ENCODE results near the gene ERAS. TPM values are rescaled to one million over a fixed set of nuclear protein-coding genes. Genes with fewer than 3 reads are reported as not detected.

The ERAS gene
- polyA plus RNA-seq, 3 donors, result 0.13 TPM; not detected in 2

- peaks cover 9% of the 10 kb centered on the region for H3K4me1 Mint-ChIP-seq
- H3K27ac Mint-ChIP-seq, result peak overlapping the region in 1 of 7 donors; percentile 79
- H3K4me3 ChIP-seq (replicated peaks in 1 of 3; ENCODE audit: low read depth in 2 of 3, low read length in 3 of 3), result no peak overlapping the region
- H3K4me2 ChIP-seq (replicated peaks; ENCODE audit: extremely low read depth, low read length, poor library complexity, severe bottlenecking), result no peak overlapping the region
- H3K4me3 Mint-ChIP-seq, result no peak overlapping the region
- no peak for DNase-seq
- peaks cover 19 to 25% (median 19%) of the 10 kb centered on the region in 3 donors for H3K27me3 Mint-ChIP-seq (ENCODE audit: low read depth in 3 of 3)
- H2AFZ ChIP-seq (ENCODE audit: insufficient read depth, low read depth, low read length, poor library complexity, severe bottlenecking), result no peak overlapping the region
- H3K27ac ChIP-seq (ENCODE audit: low read depth in 1 of 2, low read length in 2 of 2), result no peak overlapping the region
- H3K9me3 Mint-ChIP-seq, result peaks cover 0 to 27% (median 13%) of the 10 kb centered on the region in 7 donors
- H3K79me2 ChIP-seq (ENCODE audit: insufficient read depth, low read length), result no peaks in the 10 kb centered on the region
- H3K9me3 ChIP-seq (replicated peaks in 1 of 2; ENCODE audit: control insufficient read depth in 1 of 2, insufficient read depth in 1 of 2, low read length in 2 of 2), result no peaks in the 10 kb centered on the region
- H3K4me1 ChIP-seq (ENCODE audit: control insufficient read depth in 1 of 2, insufficient read depth in 2 of 2, low read length in 2 of 2), result no peaks in the 10 kb centered on the region
- peaks cover 22 to 52% of the 10 kb centered on the region in 2 donors for H3K36me3 ChIP-seq (replicated peaks in 1 of 2; ENCODE audit: control insufficient read depth in 1 of 2, insufficient read depth in 2 of 2, low read length in 2 of 2)
- 80% methylated on average over 1 of the region's 6 CpGs for WGBS (ENCODE audit: insufficient coverage)
- H4K20me1 ChIP-seq (ENCODE audit: insufficient read depth, low read length), result no peaks in the 10 kb centered on the region
- intact Hi-C loops (cut with micrococcal nuclease), result no loop called here
- peaks cover 54% of the 10 kb centered on the region in 2 donors for H3K36me3 Mint-ChIP-seq
- no peak overlapping the region for H3K9ac ChIP-seq (ENCODE audit: insufficient read depth, low read length, poor library complexity, severe bottlenecking)
- TF ChIP-seq CTCF (IDR thresholded peaks at IDR 0.05), result no peak
- H3K27me3 ChIP-seq (ENCODE audit: control insufficient read depth in 2 of 2, insufficient read depth in 2 of 2, low read length in 2 of 2), result peaks cover 0 to 16% of the 10 kb centered on the region in 2 donors
Observed at GRCh38 chrX:48823053-48823452, 3.3 kb upstream of the ERAS start.

GRCh38 chrX:48824066-48824465 is 2.2 kb upstream of the ERAS start:
- Histone ChIP-seq H3K79me2 (ENCODE audit: insufficient read depth, low read length) (no peaks in the 10 kb centered on the region), H2AFZ (ENCODE audit: insufficient read depth, low read depth, low read length, poor library complexity, severe bottlenecking) (no peak overlapping the region), H3K27me3 (ENCODE audit: control insufficient read depth in 2 of 2, insufficient read depth in 2 of 2, low read length in 2 of 2) (peaks cover 0 to 18% of the 10 kb centered on the region in 2 donors), H4K20me1 (ENCODE audit: insufficient read depth, low read length) (no peaks in the 10 kb centered on the region), H3K9me3 (replicated peaks in 1 of 2; ENCODE audit: control insufficient read depth in 1 of 2, insufficient read depth in 1 of 2, low read length in 2 of 2) (no peaks in the 10 kb centered on the region), H3K4me2 (replicated peaks; ENCODE audit: extremely low read depth, low read length, poor library complexity, severe bottlenecking) (no peak overlapping the region), H3K4me1 (ENCODE audit: control insufficient read depth in 1 of 2, insufficient read depth in 2 of 2, low read length in 2 of 2) (no peaks in the 10 kb centered on the region), H3K36me3 (replicated peaks in 1 of 2; ENCODE audit: control insufficient read depth in 1 of 2, insufficient read depth in 2 of 2, low read length in 2 of 2) (peaks cover 22 to 42% of the 10 kb centered on the region in 2 donors), H3K9ac (ENCODE audit: insufficient read depth, low read length, poor library complexity, severe bottlenecking) (no peak overlapping the region), H3K4me3 (replicated peaks in 1 of 3; ENCODE audit: low read depth in 2 of 3, low read length in 3 of 3) (no peak overlapping the region), H3K27ac (ENCODE audit: low read depth in 1 of 2, low read length in 2 of 2) (no peak overlapping the region)
- H3K4me1 Mint-ChIP-seq, result peaks cover 9% of the 10 kb centered on the region
- H3K27ac Mint-ChIP-seq, result no peak overlapping the region
- no peak for DNase-seq
- no peak for TF ChIP-seq CTCF (IDR thresholded peaks at IDR 0.05)
- intact Hi-C loops (cut with micrococcal nuclease), result no loop called here
- peaks cover 44 to 47% of the 10 kb centered on the region in 2 donors for H3K36me3 Mint-ChIP-seq
- peaks cover 28 to 35% (median 28%) of the 10 kb centered on the region in 3 donors for H3K27me3 Mint-ChIP-seq (ENCODE audit: low read depth in 3 of 3)
- no peak overlapping the region for H3K4me3 Mint-ChIP-seq
- no CpG with 5 or more reads among the region's 8 CpGs for WGBS (ENCODE audit: insufficient coverage)
- H3K9me3 Mint-ChIP-seq, result peaks cover 0 to 30% (median 13%) of the 10 kb centered on the region in 7 donors
